GM21526 (cell line): Measurements from ENCODE around the gene CCDC24.

Experiments used
- ATAC-seq: cut with Tn5 transposase; IDR thresholded peaks from one replicate; pipeline ENCODE4 v1.9.1; 2021; ENCODE audit warnings: moderate library complexity; ENCODE audit not compliant: unreplicated experiment, low FRiP score

CCDC24 gene

GRCh38 chr1:43991476-43992231, at the start of gene CCDC24:
Gene CCDC24, plus strand, starts transcription at chr1:43991599. Its CDS starts 280 bp downstream, at chr1:43991879.
- peak; percentile 60 for ATAC-seq

- no peak for ATAC-seq
These were observed 49.0 kb upstream of the CCDC24 start for GRCh38 chr1:43942411-43942810.

- ATAC-seq = no peak
These were observed 46.5 kb upstream of the CCDC24 start for GRCh38 chr1:43944860-43945259.

GRCh38 chr1:43945674-43946235, 45.6 kb upstream of the CCDC24 start:
- ATAC-seq = no peak

DNA sequence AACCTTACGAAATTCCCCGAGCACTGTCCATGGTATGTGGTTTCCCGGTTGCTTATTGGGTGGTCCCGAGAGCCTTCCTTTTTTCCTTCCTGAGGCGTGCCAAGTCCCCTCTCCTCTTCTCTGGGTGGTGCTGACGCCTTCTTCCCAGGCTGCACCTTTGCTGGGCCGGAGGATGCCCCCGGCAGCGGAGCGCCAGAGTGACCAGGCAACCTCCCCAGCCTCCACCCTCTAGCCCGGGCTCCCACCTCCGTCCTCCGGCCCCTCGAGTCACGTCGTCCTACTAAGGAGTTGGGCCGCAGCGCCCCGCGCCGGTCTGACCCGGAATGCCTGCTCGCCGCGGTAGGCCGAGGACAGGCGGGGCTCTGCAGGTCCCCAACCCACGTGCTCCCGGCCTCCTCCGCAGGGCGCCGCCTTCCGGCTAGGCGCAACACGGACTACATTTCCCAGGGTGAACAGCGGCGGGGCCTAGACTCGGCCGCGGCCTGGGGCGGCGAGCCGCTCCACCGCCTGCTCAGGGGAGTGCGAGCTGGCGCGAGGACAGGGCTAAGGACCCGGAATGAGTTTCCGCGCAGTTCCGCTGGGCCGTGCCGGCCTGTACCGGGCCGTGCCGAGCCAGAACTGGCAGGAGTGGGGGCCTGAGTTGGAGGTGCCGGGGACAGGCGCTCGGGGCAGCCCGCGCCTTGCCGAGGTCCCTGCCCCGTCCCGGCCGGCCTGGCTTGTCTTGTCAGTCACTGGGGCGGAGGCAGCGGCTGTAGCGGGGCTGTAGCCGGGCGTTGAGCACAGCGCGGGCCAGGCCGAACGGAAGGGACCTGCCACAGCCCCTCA, 45.0 kb upstream of the CCDC24 start, which contains the start of gene IPO13:
TSS of gene IPO13 (plus strand) at position 715 of the 825 bp plus-strand sequence. CDS start 651 bp downstream, outside the sequence.
- ATAC-seq = peak; percentile 84

- ATAC-seq = no peak
These were observed 44.1 kb upstream of the CCDC24 start for GRCh38 chr1:43947061-43947873.

- no peak for ATAC-seq
These were observed 43.4 kb upstream of the CCDC24 start for GRCh38 chr1:43947874-43948437.

- ATAC-seq = no peak
These were observed 41.7 kb upstream of the CCDC24 start for GRCh38 chr1:43949678-43950077.

DNA sequence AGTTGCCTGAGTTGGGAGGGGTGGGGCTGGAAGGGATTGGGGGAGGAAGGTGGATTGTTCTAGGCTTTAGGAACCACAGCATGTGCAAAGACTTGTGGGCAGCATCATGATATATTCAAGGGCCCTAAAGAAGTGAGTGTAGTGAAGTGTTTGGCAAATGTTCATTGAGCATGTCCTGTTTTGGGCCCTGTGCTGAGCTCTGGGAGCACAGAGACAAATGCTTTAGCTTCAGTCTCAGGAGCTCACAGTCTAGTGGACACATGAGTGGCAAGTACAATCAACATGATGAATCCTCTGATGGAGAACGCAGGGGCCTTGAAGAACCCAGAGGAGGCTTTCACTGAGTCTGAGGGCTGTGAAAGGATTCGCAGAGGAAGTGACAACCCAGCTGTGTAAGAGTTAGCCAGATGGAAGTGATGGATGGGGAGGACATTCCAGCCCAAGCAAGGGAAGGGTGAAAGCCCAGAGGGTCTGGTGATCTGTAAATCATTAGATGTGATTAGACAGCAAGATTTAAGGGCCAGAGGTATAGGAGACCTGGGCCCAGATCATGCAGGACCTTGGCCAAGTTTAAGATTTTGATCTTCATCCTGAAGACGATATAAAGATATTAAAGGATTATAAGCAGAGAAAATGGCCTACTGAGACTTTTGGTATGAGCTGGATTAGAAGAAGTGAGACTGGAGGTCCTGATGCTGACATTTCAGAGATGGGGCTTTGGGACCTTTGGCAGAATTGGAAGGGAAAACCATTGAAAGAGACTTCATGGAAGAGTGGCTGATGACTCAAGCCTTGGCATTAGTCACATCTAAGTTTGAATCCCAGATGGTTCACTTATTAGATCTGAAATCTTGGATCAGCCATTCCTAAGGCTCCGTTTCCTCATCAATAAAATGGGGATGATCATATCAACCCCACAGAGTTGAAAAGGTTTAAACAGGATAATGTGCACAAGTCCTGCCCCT, 40.1 kb upstream of the CCDC24 start:
- no peak for ATAC-seq

DNA sequence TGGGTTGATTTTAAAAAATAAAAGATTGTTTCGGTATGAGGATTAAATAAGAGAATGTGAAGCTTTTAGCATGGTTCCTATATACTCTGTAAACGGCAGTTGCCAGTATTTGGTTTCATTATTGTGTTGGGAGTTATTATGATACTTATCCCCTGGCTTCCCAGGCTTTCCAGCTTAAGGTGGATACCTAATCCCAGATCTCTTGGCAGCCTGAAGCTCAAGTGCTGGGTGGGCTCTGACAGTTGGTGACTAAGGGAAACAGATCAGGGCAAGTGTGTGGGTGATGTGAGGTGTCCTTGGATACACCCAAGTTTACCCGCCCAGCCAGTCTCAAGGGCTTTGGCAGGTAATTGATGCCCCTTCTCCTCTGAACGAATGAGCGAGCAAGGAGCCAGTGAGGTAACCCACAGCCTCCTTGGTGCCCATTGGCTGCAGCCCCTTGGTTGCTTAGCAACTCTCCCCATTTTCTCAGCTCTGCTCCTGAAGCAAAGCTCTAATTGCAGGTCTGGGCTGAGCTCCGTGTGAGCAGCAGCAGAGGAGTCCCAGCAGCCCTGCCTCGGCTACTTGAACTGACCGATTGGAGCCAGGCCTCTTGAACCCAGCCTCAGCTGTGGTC, 38.6 kb upstream of the CCDC24 start:
- ATAC-seq = no peak

- ATAC-seq = no peak
These were observed 38.0 kb upstream of the CCDC24 start for GRCh38 chr1:43953361-43953760.

DNA sequence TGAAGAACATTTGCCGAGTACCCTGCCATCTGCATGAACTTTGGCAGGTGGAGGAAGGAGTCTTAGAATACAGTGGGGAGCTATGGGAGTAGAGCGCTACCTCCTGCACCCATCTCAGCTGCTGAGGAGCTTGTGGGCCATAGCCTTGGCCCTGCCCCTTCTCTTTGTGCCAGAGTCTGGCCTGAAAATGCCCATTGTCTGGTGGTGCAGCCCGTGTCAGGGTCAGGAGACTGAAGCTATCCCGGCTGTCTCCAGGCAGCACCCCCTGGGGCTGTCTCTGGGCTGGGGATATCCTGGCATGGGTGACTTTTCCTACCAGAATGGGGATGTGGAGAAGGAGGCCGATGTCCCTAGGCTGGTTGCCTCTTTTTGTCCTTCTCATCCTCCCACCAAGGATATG, 37.4 kb upstream of the CCDC24 start:
- ATAC-seq = no peak

DNA sequence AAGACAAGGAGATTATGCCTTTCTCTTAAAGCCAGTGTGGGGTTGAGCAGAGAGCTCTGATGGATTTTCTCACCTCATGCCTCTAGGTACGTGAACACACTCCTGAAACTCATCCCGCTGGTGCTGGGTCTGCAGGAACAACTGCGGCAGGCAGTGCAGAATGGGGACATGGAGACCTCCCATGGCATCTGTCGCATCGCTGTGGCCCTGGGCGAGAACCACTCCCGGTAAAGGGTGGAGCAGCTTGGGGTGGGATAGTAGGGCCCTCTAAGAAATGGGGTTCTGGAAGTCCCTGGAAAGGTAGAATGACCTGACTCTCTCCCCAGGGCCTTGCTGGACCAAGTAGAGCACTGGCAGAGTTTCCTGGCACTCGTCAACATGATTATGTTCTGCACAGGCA, 35.2 kb upstream of the CCDC24 start:
- ATAC-seq = no peak

GRCh38 chr1:43957407-43958040, 33.9 kb upstream of the CCDC24 start:
- no peak for ATAC-seq

DNA sequence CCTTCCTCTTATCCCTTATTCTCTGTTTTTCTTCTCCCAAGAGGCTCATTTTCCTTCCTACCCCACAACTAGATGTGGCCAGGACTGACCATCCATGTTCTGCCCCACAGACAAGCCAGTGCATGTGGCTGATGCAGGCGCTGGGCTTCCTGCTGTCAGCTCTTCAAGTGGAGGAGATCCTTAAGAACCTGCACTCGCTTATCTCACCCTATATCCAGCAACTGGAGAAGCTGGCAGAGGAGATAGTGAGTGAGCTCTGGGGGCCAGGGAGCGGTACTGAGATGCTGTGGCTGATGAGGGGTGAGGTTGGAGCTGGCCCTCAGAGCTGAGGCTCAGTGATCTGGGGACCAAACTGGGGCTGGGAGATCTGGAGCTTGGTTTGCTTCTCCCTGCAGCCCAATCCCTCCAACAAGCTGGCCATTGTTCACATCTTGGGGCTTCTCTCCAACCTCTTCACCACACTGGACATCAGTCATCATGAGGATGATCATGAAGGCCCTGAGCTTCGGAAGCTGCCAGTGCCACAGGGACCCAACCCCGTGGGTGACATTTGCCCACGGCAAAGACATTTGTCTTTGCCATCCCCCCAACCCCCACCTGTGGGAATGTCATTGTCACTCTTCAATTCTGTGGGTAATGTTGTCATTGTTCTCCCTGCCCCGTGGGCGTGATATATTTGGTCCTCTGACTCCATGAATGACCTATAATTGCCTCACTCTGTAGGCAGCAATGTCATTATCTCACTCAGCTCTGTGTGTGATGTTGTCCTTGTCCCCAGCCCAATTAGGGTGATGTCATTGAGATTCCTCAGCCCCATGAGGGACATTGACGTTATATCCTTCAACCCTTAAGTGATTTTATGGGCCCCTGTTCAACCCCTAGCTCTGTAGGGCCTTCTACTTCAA, 32.8 kb upstream of the CCDC24 start:
- no peak for ATAC-seq

DNA sequence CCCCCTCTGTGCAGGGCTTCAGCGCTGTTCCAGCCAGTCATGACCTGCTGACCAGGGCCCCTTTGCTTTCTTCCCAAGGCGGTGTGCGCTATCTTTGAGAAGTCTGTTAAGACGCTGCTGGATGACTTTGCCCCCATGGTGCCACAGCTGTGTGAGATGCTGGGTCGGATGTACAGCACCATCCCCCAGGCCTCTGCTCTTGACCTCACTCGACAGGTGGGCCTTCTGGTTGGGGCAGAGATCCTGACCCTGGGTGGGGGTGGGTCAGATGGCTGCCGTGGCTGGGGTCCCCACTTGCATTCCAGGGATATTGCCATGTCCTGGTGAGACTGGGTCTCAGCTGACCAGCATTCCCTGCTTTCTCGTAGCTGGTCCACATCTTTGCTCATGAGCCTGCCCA, 30.6 kb upstream of the CCDC24 start:
- ATAC-seq = no peak

DNA sequence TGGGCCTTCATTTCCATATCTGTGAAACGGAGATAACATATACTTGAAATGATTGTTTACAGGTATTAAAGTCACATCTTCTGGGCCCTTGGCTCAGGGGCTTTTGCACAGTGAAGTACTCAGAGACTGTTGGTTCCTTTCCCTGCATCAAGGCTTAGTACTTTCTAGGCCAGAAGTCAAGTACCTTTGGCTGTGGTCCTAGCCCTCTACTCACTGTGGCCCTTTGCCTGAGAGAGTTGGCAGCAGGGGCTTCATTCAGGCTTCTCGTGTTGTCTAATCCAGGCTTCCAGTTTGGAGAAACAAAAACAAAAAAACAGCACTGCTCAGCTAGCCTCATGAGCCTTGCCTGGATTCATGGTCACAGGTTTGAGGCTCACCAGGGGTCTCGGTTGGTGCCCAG, 29.7 kb upstream of the CCDC24 start:
- ATAC-seq = no peak
